H9 (cell line): ENCODE results near the gene GIT1. TPM values are rescaled to one million over a fixed set of nuclear protein-coding genes. Genes with fewer than 3 reads are reported as not detected.

ENCODE experiments used
- DNase-seq: peaks from one replicate; pipeline ENCODE4 v3.0.0-alpha.2; 2017
- H2AFZ ChIP-seq: one replicate; pipeline ENCODE4 v1.6.1; 2013; ENCODE audit warnings: mild to moderate bottlenecking, low read length, control low read depth, moderate library complexity
- H2AK5ac ChIP-seq: 2 replicates; pipeline ENCODE4 v1.6.1; 2013; ENCODE audit warnings: low read length, control low read depth, mixed read lengths; ENCODE audit not compliant: insufficient read length
- H2BK120ac ChIP-seq: one replicate; pipeline ENCODE4 v1.6.1; 2013; ENCODE audit warnings: low read depth, mild to moderate bottlenecking, low read length, control low read depth, inconsistent platforms; ENCODE audit not compliant: poor library complexity, severe bottlenecking
- H2BK12ac ChIP-seq: 2 replicates; pipeline ENCODE4 v1.6.1; 2013; ENCODE audit warnings: low read length, control low read depth, mixed read lengths, low read depth; ENCODE audit not compliant: insufficient read length
- H2BK15ac ChIP-seq: 2 replicates; pipeline ENCODE4 v1.6.1; 2013; ENCODE audit warnings: low read depth, low read length, control low read depth
- H2BK20ac ChIP-seq: one replicate; pipeline ENCODE4 v1.6.1; 2013; ENCODE audit warnings: low read depth, mild to moderate bottlenecking, low read length, control low read depth, inconsistent platforms; ENCODE audit not compliant: poor library complexity, severe bottlenecking
- H2BK5ac ChIP-seq: 2 replicates; pipeline ENCODE4 v1.6.1; 2013; ENCODE audit warnings: low read length, control low read depth, mixed read lengths; ENCODE audit not compliant: insufficient read length
- H3K14ac ChIP-seq: 2 replicates; pipeline ENCODE4 v1.6.1; 2013; ENCODE audit warnings: low read length, control low read depth; ENCODE audit not compliant: insufficient read depth
- H3K18ac ChIP-seq: 2 replicates; pipeline ENCODE4 v1.6.1; 2013; ENCODE audit warnings: low read depth, mild to moderate bottlenecking, mixed read lengths, low read length, control low read depth; ENCODE audit not compliant: insufficient read length
- H3K23ac ChIP-seq: 2 replicates; pipeline ENCODE4 v1.6.1; 2013; ENCODE audit warnings: low read length, control low read depth, mixed read lengths, low read depth; ENCODE audit not compliant: insufficient read length
- H3K23me2 ChIP-seq: 2 replicates; pipeline ENCODE4 v1.6.1; 2013; ENCODE audit warnings: low read depth, mild to moderate bottlenecking, mixed read lengths, low read length, control low read depth; ENCODE audit not compliant: insufficient read length, poor library complexity, severe bottlenecking
- H3K27ac ChIP-seq: 2 replicates; pipeline ENCODE4 v1.5.1; 2013; ENCODE audit warnings: low read length, control low read depth, mixed read lengths, low read depth; ENCODE audit not compliant: insufficient read length
- H3K27me3 ChIP-seq: 2 replicates; pipeline ENCODE4 v1.6.1; 2013; ENCODE audit warnings: low read length, control low read depth, inconsistent platforms; ENCODE audit not compliant: insufficient read depth
- H3K4ac ChIP-seq: 2 replicates; pipeline ENCODE4 v1.6.1; 2013; ENCODE audit warnings: low read depth, mild to moderate bottlenecking, control low read depth, inconsistent platforms, low read length, moderate library complexity
- H3K4me1 ChIP-seq: 2 replicates; pipeline ENCODE4 v1.6.1; 2013; ENCODE audit warnings: low read length, control low read depth, inconsistent platforms; ENCODE audit not compliant: insufficient read depth
- H3K4me2 ChIP-seq: 2 replicates; pipeline ENCODE4 v1.6.1; 2013; ENCODE audit warnings: low read length, control low read depth, mixed read lengths; ENCODE audit not compliant: insufficient read length, insufficient read depth
- H3K56ac ChIP-seq: 2 replicates; pipeline ENCODE4 v1.6.1; 2013; ENCODE audit warnings: low read depth, mild to moderate bottlenecking, mixed read lengths, low read length, control low read depth; ENCODE audit not compliant: insufficient read length
- H3K79me1 ChIP-seq: 2 replicates; pipeline ENCODE4 v1.6.1; 2013; ENCODE audit warnings: low read depth, mild to moderate bottlenecking, moderate library complexity, low read length, control low read depth, inconsistent platforms; ENCODE audit not compliant: insufficient read depth, poor library complexity, severe bottlenecking
- H3K79me2 ChIP-seq: 2 replicates; pipeline ENCODE4 v1.6.1; 2013; ENCODE audit warnings: low read length, control low read depth, inconsistent platforms; ENCODE audit not compliant: insufficient read depth
- H3K9ac ChIP-seq: 2 replicates; pipeline ENCODE4 v1.6.1; 2013; ENCODE audit warnings: low read length, control low read depth, mixed read lengths; ENCODE audit not compliant: insufficient read length; ENCODE audit errors: extremely low read depth
- H3K9me3 ChIP-seq: one replicate; pipeline ENCODE4 v1.6.1; 2013; ENCODE audit warnings: low read depth, low read length, inconsistent platforms; ENCODE audit not compliant: control insufficient read depth
- H3T11ph ChIP-seq: one replicate; pipeline ENCODE4 v1.6.1; 2013; ENCODE audit warnings: mild to moderate bottlenecking, low read length, control low read depth, inconsistent platforms
- H4K20me1 ChIP-seq: one replicate; pipeline ENCODE4 v1.6.1; 2013; ENCODE audit not compliant: control insufficient read depth, insufficient read length, insufficient read depth
- H4K5ac ChIP-seq: 2 replicates; pipeline ENCODE4 v1.6.1; 2013; ENCODE audit warnings: low read depth, mild to moderate bottlenecking, mixed read lengths, low read length, control low read depth; ENCODE audit not compliant: insufficient read length
- H4K8ac ChIP-seq: replicated peaks from 2 replicates; pipeline ENCODE4 v1.6.1; 2013; ENCODE audit warnings: low read length, control low read depth, mixed read lengths, low read depth; ENCODE audit not compliant: insufficient read length
- H4K91ac ChIP-seq: 2 replicates; pipeline ENCODE4 v1.6.1; 2013; ENCODE audit warnings: low read depth, mild to moderate bottlenecking, moderate library complexity, mixed read lengths, low read length, control low read depth; ENCODE audit not compliant: insufficient read length
- H3K27ac Mint-ChIP-seq, 3 experiments: 2 replicates in 2 of 3; 3 replicates in 1 of 3; pipeline ENCODE4 v1.8.0; 2020 to 2021; ENCODE audit warnings: mixed read lengths in 3 of 3, mild to moderate bottlenecking in 1 of 3, moderate library complexity in 1 of 3
- H3K27me3 Mint-ChIP-seq: 2 replicates; pipeline ENCODE4 v1.8.0; 2021; ENCODE audit warnings: low read depth, mild to moderate bottlenecking, moderate library complexity, mixed read lengths
- H3K36me3 Mint-ChIP-seq, 3 experiments: 2 replicates in 2 of 3; 3 replicates in 1 of 3; pipeline ENCODE4 v1.8.0; 2020 to 2021; ENCODE audit warnings: low read depth in 3 of 3, mixed read lengths in 3 of 3; ENCODE audit not compliant: insufficient read depth in 1 of 3
- H3K4me1 Mint-ChIP-seq, 2 experiments: 2 replicates each; pipeline ENCODE4 v1.8.0; 2020; ENCODE audit warnings: mixed read lengths in 2 of 2
- H3K4me3 Mint-ChIP-seq, 2 experiments: 2 replicates in 1 of 2; 3 replicates in 1 of 2; pipeline ENCODE4 v1.8.0; 2020 to 2021; ENCODE audit warnings: mild to moderate bottlenecking in 2 of 2, mixed read lengths in 2 of 2, moderate library complexity in 1 of 2
- H3K9me3 Mint-ChIP-seq, 2 experiments: 2 replicates in 1 of 2; 3 replicates in 1 of 2; pipeline ENCODE4 v1.8.0; 2020; ENCODE audit warnings: mild to moderate bottlenecking in 2 of 2, mixed read lengths in 2 of 2, moderate library complexity in 1 of 2
- WGBS: extraction: QIAGEN DNeasy Blood & Tissue Kit; methylation state at CpG from one replicate; pipeline ENCODE4 v1.1.7; 2013; ENCODE audit warnings: missing lambda C conversion rate, low lambda C conversion rate, mixed read lengths; ENCODE audit not compliant: insufficient read length; ENCODE audit errors: extremely low coverage; 5-methylcytosine and 5-hydroxymethylcytosine counted together
- total RNA-seq: library from RNA; stranded (reverse); gene quantifications from 2 replicates; pipeline ENCODE4 v1.2.1, GENCODE V29; 2021
- TF ChIP-seq, protein P1 (sequence below): fragments of 200-600 bp; sonication (generic); conservative IDR thresholded peaks from 3 replicates; pipeline ENCODE4 v1.8.0; 2021; ENCODE audit warnings: antibody characterized with exemption, mild to moderate bottlenecking

The GIT1 gene
- total RNA-seq, 1 experiment from 2014 or later: 47.4 TPM

DNA sequence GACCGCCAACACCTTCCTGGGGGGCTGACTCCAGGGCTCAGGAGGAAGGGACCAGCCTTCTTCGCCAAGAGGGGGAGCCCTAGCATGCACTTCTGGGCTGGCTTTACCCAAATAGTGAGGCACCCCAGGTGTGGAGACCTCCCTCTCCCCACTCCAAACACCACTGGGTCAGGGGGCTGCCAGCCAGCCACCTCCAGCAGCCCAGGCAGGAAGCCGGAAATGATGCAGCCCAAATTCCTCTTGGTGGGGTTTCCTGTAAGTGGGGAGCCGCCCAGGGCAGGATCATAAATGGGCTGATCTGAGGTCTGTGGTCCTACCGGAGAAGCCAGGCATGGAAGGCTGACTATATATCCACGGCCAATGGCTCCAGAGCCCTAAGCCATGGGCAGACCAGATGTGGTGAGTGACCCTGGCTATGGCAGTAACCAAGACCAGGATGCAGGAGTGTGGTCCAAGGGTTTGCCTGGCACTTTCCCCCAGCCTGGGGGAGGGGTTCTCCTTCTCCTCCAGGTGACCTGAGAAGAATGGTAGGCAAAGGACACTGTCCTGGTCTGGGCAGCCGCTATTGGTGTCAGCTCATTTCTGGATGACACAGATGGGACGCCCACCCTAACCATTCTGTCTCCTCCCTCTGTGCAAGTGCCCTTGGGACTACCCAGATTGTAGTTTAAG lies 4.2 kb downstream of the GIT1 start:
- peaks cover 4% of the 10 kb centered on the region for H3K79me1 ChIP-seq
- H3K18ac ChIP-seq: no peak overlapping the region
- H2BK20ac ChIP-seq: no peak overlapping the region
- Mint-ChIP-seq H3K27me3 (no peaks in the 10 kb centered on the region), H3K4me1 (peaks cover 32 to 48% of the 10 kb centered on the region in 2 experiments), H3K36me3 (peaks cover 13 to 30% (median 24%) of the 10 kb centered on the region in 3 experiments; a peak in 6 of 7 replicates), H3K4me3 (no peak overlapping the region), H3K9me3 (no peaks in the 10 kb centered on the region), H3K27ac (peak overlapping the region in 1 of 3 experiments; percentile 76; a peak in 2 of 7 replicates)
- no peak for DNase-seq
- no peak overlapping the region for H3K23ac ChIP-seq
- peaks cover 15% of the 10 kb centered on the region; the same call in 1 of the 2 replicates for H3K4me1 ChIP-seq
- H2BK5ac ChIP-seq: no peak overlapping the region
- no peak overlapping the region for H4K5ac ChIP-seq
- H2BK120ac ChIP-seq: no peak overlapping the region
- peaks cover 15% of the 10 kb centered on the region for H3K23me2 ChIP-seq
- no peak overlapping the region for H2AFZ ChIP-seq
- H3K56ac ChIP-seq: no peak overlapping the region
- no peaks in the 10 kb centered on the region for H3K9me3 ChIP-seq
- H2BK15ac ChIP-seq: no peak overlapping the region
- H3K14ac ChIP-seq: no peak overlapping the region; the same call in 1 of the 2 replicates
- no peak overlapping the region for H3K4me2 ChIP-seq
- H3K9ac ChIP-seq: no peak overlapping the region
- no peak overlapping the region for H2AK5ac ChIP-seq
- no peak overlapping the region for H4K91ac ChIP-seq
- no peaks in the 10 kb centered on the region for H4K20me1 ChIP-seq
- H2BK12ac ChIP-seq: no peak overlapping the region
- no peak overlapping the region for H3K4ac ChIP-seq
- no peaks in the 10 kb centered on the region for H3K27me3 ChIP-seq
- H3K27ac ChIP-seq: no peak overlapping the region
- WGBS: no CpG with 5 or more reads among the region's 8 CpGs
- H4K8ac ChIP-seq: no peak overlapping the region
- no peak overlapping the region for H3T11ph ChIP-seq
- peaks cover 23% of the 10 kb centered on the region; the same call in 1 of the 2 replicates for H3K79me2 ChIP-seq
- TF ChIP-seq, protein P1, sequence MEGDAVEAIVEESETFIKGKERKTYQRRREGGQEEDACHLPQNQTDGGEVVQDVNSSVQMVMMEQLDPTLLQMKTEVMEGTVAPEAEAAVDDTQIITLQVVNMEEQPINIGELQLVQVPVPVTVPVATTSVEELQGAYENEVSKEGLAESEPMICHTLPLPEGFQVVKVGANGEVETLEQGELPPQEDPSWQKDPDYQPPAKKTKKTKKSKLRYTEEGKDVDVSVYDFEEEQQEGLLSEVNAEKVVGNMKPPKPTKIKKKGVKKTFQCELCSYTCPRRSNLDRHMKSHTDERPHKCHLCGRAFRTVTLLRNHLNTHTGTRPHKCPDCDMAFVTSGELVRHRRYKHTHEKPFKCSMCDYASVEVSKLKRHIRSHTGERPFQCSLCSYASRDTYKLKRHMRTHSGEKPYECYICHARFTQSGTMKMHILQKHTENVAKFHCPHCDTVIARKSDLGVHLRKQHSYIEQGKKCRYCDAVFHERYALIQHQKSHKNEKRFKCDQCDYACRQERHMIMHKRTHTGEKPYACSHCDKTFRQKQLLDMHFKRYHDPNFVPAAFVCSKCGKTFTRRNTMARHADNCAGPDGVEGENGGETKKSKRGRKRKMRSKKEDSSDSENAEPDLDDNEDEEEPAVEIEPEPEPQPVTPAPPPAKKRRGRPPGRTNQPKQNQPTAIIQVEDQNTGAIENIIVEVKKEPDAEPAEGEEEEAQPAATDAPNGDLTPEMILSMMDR: peak; percentile 47
